DOHH2 (cell line): ENCODE measurements around the gene NCAPD2.

ENCODE experiments used
- EZH2phosphoT487 ChIP-seq: fragments of 200-600 bp; sonication (generic); IDR thresholded peaks from 2 replicates; pipeline ENCODE4 v1.6.1; 2017; ENCODE audit warnings: borderline replicate concordance, mild to moderate bottlenecking, antibody characterized with exemption, low read length, moderate library complexity, mixed read lengths
- TF ChIP-seq, protein P1 (sequence below): fragments of 200-600 bp; sonication (generic); IDR thresholded peaks from one replicate; pipeline ENCODE4 v1.5.1; 2014; ENCODE audit warnings: antibody characterized with exemption, mild to moderate bottlenecking, low read depth, low read length; ENCODE audit not compliant: poor library complexity, severe bottlenecking

DNA sequence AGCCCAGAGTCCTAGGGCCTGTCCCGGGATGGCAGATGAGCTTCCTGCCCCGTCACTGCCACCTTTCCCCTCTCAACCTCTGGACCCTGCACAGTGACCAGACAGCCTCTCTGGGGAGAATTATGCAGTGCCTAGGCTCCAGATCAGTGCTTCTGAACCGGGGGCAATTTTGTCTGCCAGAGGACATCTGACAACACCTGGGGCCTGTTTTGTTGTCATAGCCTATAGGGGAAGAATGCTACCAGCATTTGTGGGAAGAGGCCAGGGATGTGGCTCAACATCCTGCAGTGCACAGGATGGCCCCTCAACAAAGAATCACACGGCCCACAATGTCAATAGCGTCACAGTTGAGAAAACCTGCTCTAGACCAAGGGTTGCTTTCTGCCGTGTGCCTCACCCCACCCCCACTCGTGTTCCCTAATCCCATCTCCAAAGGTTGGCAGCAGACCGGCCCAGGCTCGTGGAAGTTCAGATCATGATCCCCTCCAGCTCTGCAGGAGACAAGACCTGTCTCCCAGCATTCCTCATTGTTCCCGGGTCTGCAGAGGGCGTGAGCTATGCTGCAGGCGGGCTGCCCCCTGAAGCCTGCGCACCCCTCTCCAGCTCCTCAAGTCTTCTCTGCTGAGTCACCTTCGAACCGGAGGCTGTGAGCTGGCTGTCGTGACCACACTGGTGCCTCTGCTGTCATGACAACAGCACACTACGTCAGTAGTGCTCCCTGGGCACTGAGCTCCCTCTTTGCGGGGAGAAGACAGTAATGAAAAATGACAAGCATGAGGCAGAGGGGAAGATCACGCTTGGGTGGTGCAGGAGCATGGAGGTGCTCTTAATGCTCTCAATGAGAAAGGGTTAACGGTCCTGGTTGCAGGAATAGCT, 38.4 kb downstream of the NCAPD2 start:
- TF ChIP-seq, protein P1, sequence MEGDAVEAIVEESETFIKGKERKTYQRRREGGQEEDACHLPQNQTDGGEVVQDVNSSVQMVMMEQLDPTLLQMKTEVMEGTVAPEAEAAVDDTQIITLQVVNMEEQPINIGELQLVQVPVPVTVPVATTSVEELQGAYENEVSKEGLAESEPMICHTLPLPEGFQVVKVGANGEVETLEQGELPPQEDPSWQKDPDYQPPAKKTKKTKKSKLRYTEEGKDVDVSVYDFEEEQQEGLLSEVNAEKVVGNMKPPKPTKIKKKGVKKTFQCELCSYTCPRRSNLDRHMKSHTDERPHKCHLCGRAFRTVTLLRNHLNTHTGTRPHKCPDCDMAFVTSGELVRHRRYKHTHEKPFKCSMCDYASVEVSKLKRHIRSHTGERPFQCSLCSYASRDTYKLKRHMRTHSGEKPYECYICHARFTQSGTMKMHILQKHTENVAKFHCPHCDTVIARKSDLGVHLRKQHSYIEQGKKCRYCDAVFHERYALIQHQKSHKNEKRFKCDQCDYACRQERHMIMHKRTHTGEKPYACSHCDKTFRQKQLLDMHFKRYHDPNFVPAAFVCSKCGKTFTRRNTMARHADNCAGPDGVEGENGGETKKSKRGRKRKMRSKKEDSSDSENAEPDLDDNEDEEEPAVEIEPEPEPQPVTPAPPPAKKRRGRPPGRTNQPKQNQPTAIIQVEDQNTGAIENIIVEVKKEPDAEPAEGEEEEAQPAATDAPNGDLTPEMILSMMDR = no peak
- no peak for TF ChIP-seq EZH2phosphoT487
